IMR-90 (cell line): ENCODE results near the gene NKAPL.

Source experiments
- BHLHE40 ChIP-seq: fragments of 150-350 bp; IDR thresholded peaks from 2 replicates; pipeline ENCODE4 v1.6.1; 2016; ENCODE audit warnings: mild to moderate bottlenecking, low read depth, low read length
- CEBPB ChIP-seq: IDR thresholded peaks from 2 replicates; pipeline ENCODE4 v1.6.1; 2012; ENCODE audit warnings: low read depth, low read length, improper control_type of control experiment
- CHD1 ChIP-seq: IDR thresholded peaks from 2 replicates; pipeline ENCODE4 v1.6.1; 2012; ENCODE audit warnings: low read depth, low read length, improper control_type of control experiment
- CTCF ChIP-seq: conservative IDR thresholded peaks from 2 replicates; pipeline ENCODE4 v1.5.1; 2012; ENCODE audit warnings: mild to moderate bottlenecking, low read depth, low read length, improper control_type of control experiment
- MAFK ChIP-seq: IDR thresholded peaks from 2 replicates; pipeline ENCODE4 v1.6.1; 2012; ENCODE audit warnings: low read depth, low read length, improper control_type of control experiment
- MAZ ChIP-seq: IDR thresholded peaks from 2 replicates; pipeline ENCODE4 v1.6.1; 2012; ENCODE audit warnings: low read depth, mild to moderate bottlenecking, low read length, improper control_type of control experiment, moderate library complexity, borderline replicate concordance
- MXI1 ChIP-seq: IDR thresholded peaks from 2 replicates; pipeline ENCODE4 v1.6.1; 2012; ENCODE audit warnings: low read depth, mild to moderate bottlenecking, low read length, moderate library complexity, borderline replicate concordance
- NFE2L2 ChIP-seq: fragments of 150-350 bp; IDR thresholded peaks from 2 replicates; pipeline ENCODE4 v1.6.1; 2016; ENCODE audit warnings: low read depth, mild to moderate bottlenecking, low read length
- POLR2A ChIP-seq: IDR thresholded peaks from 2 replicates; pipeline ENCODE4 v1.6.1; 2012; ENCODE audit warnings: mild to moderate bottlenecking, low read depth, low read length
- RAD21 ChIP-seq: IDR thresholded peaks from 2 replicates; pipeline ENCODE4 v1.6.1; 2012; ENCODE audit warnings: low read length, improper control_type of control experiment
- RFX5 ChIP-seq: IDR thresholded peaks from 2 replicates; pipeline ENCODE4 v1.8.0; 2012; ENCODE audit warnings: low read depth, mild to moderate bottlenecking, low read length, moderate library complexity
- SMC3 ChIP-seq: fragments of 150-350 bp; IDR thresholded peaks from 2 replicates; pipeline ENCODE4 v1.6.1; 2016; ENCODE audit warnings: low read depth, mild to moderate bottlenecking, antibody characterized with exemption, low read length, moderate library complexity
- TF ChIP-seq, protein P1 (sequence below): fragments of 150-350 bp; IDR thresholded peaks from 2 replicates; pipeline ENCODE4 v1.6.1; 2017; ENCODE audit warnings: mild to moderate bottlenecking, antibody characterized with exemption, low read length, low read depth
- TF ChIP-seq, protein P2 (sequence below): fragments of 150-350 bp; IDR thresholded peaks from 2 replicates; pipeline ENCODE4 v1.6.1; 2016; ENCODE audit warnings: low read depth, mild to moderate bottlenecking, low read length, moderate library complexity, borderline replicate concordance

- TF ChIP-seq CTCF (no peak), CEBPB (no peak), POLR2A (no peak), SMC3 (no peak), MAFK (no peak), BHLHE40 (no peak), MAZ (no peak), RFX5 (no peak), RAD21 (no peak), NFE2L2 (no peak), CHD1 (no peak), MXI1 (no peak)
- TF ChIP-seq, protein P1, sequence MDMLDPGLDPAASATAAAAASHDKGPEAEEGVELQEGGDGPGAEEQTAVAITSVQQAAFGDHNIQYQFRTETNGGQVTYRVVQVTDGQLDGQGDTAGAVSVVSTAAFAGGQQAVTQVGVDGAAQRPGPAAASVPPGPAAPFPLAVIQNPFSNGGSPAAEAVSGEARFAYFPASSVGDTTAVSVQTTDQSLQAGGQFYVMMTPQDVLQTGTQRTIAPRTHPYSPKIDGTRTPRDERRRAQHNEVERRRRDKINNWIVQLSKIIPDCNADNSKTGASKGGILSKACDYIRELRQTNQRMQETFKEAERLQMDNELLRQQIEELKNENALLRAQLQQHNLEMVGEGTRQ: no peak
- TF ChIP-seq, protein P2, sequence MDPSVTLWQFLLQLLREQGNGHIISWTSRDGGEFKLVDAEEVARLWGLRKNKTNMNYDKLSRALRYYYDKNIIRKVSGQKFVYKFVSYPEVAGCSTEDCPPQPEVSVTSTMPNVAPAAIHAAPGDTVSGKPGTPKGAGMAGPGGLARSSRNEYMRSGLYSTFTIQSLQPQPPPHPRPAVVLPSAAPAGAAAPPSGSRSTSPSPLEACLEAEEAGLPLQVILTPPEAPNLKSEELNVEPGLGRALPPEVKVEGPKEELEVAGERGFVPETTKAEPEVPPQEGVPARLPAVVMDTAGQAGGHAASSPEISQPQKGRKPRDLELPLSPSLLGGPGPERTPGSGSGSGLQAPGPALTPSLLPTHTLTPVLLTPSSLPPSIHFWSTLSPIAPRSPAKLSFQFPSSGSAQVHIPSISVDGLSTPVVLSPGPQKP: no peak
These were observed at the start of gene NKAPL for GRCh38 chr6:28258877-28259777.
